B cell (primary cell): ENCODE data around the gene MAGIX. TPM values are rescaled to one million over a fixed set of nuclear protein-coding genes. Genes with fewer than 3 reads are reported as not detected.
A peak's percentile ranks its signal among the peaks of the same experiment; 100 is the strongest.

ENCODE experiments used
- ATAC-seq: fragments of 200-7000 bp; cut with Tn5 transposase; one replicate; pipeline ENCODE4 v1.10.0; 2021; ENCODE audit warnings: low read depth, mild to moderate bottlenecking, moderate number of reproducible peaks, moderate library complexity
- CTCF ChIA-PET: fragments of 350-600 bp; sonication (Branson Sonifier 250); formaldehyde crosslinking; loops from one replicate; lab custom pipeline; 2021; ENCODE audit warnings: antibody characterized with exemption, inconsistent platforms; lab: Charles Lee
- POLR2A ChIA-PET: fragments of 350-600 bp; sonication (Branson Sonifier 250); formaldehyde crosslinking; loops from one replicate; lab custom pipeline; 2021; ENCODE audit warnings: antibody characterized with exemption; lab: Charles Lee
- DNase-seq: peaks from one replicate; pipeline ENCODE4 v3.0.0; 2013
- H2AFZ ChIP-seq: 2 replicates; pipeline ENCODE4 v1.6.1; 2012; ENCODE audit warnings: mild to moderate bottlenecking, low read depth, low read length; ENCODE audit not compliant: insufficient read depth, poor library complexity, severe bottlenecking
- H3K27ac ChIP-seq, 2 donors: 1 replicate in 1 of 2; 2 replicates in 1 of 2; pipeline ENCODE4 v1.5.1; 2012 to 2013; ENCODE audit warnings: low read length in 2 of 2, mild to moderate bottlenecking in 2 of 2, moderate library complexity in 1 of 2
- H3K27me3 ChIP-seq, 4 experiments: fragments of 200-600 bp in 1 of 4; sonication (generic) in 1 of 4; replicated peaks in 1 of 4; 1 replicate in 2 of 4; 2 replicates in 2 of 4; pipeline versions ENCODE4 v1.6.1 to v1.7.0; 2013 to 2016; ENCODE audit warnings: low read length in 3 of 4, mild to moderate bottlenecking in 2 of 4, mixed read lengths in 1 of 4, moderate library complexity in 1 of 4; ENCODE audit not compliant: insufficient read depth in 4 of 4, control insufficient read depth in 3 of 4; ENCODE audit errors: control extremely low read depth in 1 of 4
- H3K36me3 ChIP-seq, 2 experiments: replicated peaks in 1 of 2; 1 replicate in 1 of 2; 2 replicates in 1 of 2; pipeline versions ENCODE4 v1.6.1 to v1.7.1; 2013; ENCODE audit warnings: low read length in 1 of 2; ENCODE audit not compliant: insufficient read depth in 2 of 2, control insufficient read depth in 1 of 2; ENCODE audit errors: control extremely low read depth in 1 of 2, extremely low read depth in 1 of 2
- H3K4me1 ChIP-seq, 2 donors: fragments of 200-600 bp in 1 of 2; sonication (generic) in 1 of 2; 1 replicate in 1 of 2; 2 replicates in 1 of 2; pipeline versions ENCODE4 v1.5.1 to v1.6.1; 2013 to 2017; ENCODE audit warnings: low read length in 2 of 2; ENCODE audit not compliant: control insufficient read depth in 2 of 2, insufficient read depth in 2 of 2
- H3K4me2 ChIP-seq: replicated peaks from 2 replicates; pipeline ENCODE3; 2012; ENCODE audit warnings: mild to moderate bottlenecking, low read depth, low read length; ENCODE audit not compliant: poor library complexity, severe bottlenecking
- H3K4me3 ChIP-seq, 5 experiments: fragments of 200-600 bp in 1 of 5; sonication (generic) in 1 of 5; 1 replicate in 3 of 5; 2 replicates in 2 of 5; pipeline versions ENCODE4 v1.5.1 to v1.7.0; 2011 to 2016; ENCODE audit warnings: low read length in 4 of 5, mild to moderate bottlenecking in 4 of 5, low read depth in 2 of 5, control low read depth in 1 of 5, moderate library complexity in 1 of 5; ENCODE audit not compliant: insufficient read depth in 1 of 5; ENCODE audit errors: control extremely low read depth in 1 of 5, extremely low read depth in 1 of 5
- H3K79me2 ChIP-seq: fragments of 200-600 bp; sonication (generic); one replicate; pipeline ENCODE4 v1.6.0; 2016; ENCODE audit warnings: low read length; ENCODE audit not compliant: control insufficient read depth, insufficient read depth
- H3K9ac ChIP-seq: fragments of 200-600 bp; sonication (generic); 2 replicates; pipeline ENCODE4 v1.6.1; 2017; ENCODE audit warnings: mild to moderate bottlenecking, low read length, moderate library complexity
- H3K9me3 ChIP-seq, 3 donors: one replicate each; pipeline versions ENCODE4 v1.6.1 to v1.7.1; 2013; ENCODE audit warnings: low read length in 2 of 3; ENCODE audit not compliant: control insufficient read depth in 2 of 3, insufficient read depth in 1 of 3; ENCODE audit errors: control extremely low read depth in 1 of 3
- H4K20me1 ChIP-seq: 2 replicates; pipeline ENCODE4 v1.6.0; 2012; ENCODE audit warnings: mild to moderate bottlenecking, low read length; ENCODE audit not compliant: insufficient read depth, control insufficient read depth, poor library complexity, severe bottlenecking
- H3K27ac Mint-ChIP-seq: one replicate; pipeline ENCODE4 v1.8.0; 2021; ENCODE audit warnings: mixed read lengths
- H3K27me3 Mint-ChIP-seq: one replicate; pipeline ENCODE4 v1.8.0; 2021; ENCODE audit warnings: mixed read lengths
- H3K4me1 Mint-ChIP-seq: one replicate; pipeline ENCODE4 v1.8.0; 2021; ENCODE audit warnings: mixed read lengths
- H3K4me3 Mint-ChIP-seq: one replicate; pipeline ENCODE4 v1.8.0; 2021; ENCODE audit warnings: mixed read lengths
- H3K9me3 Mint-ChIP-seq: one replicate; pipeline ENCODE4 v1.8.0; 2022; ENCODE audit warnings: mixed read lengths; ENCODE audit not compliant: insufficient read depth
- CTCF ChIP-seq: fragments of 200-600 bp; IDR thresholded peaks from one replicate; pipeline ENCODE4 v1.8.0; 2022; ENCODE audit warnings: antibody characterized with exemption, mild to moderate bottlenecking
- EZH2 ChIP-seq: IDR thresholded peaks from 2 replicates; pipeline ENCODE4 v1.6.1; 2012; ENCODE audit warnings: borderline replicate concordance, low read depth, mild to moderate bottlenecking, moderate library complexity, low read length; ENCODE audit not compliant: insufficient read depth, poor library complexity, severe bottlenecking
- WGBS: methylation state at CpG from one replicate; pipeline ENCODE4 v1.1.5; 2013; ENCODE audit warnings: missing lambda C conversion rate; ENCODE audit not compliant: insufficient coverage; 5-methylcytosine and 5-hydroxymethylcytosine counted together
- intact Hi-C: fragments of 100-400 bp; cut with micrococcal nuclease; formaldehyde crosslinking; loops from one replicate; pipeline ENCODE4 v1.10.0; 2022
- polyA plus RNA-seq: library from polyadenylated mRNA; depleted of rRNA; stranded (reverse); fragments of >200 nt; gene quantifications from 2 replicates; pipeline ENCODE4 v1.2.3, GENCODE V29; 2012
- total RNA-seq, 2 donors: library from RNA; stranded (reverse); fragments of 120-200 nt in 1 of 2; gene quantifications; 1 replicate in 1 of 2; 2 replicates in 1 of 2; pipeline versions ENCODE4 v1.2.3 to v1.2.4, GENCODE V29; 2013 to 2022

The MAGIX gene
- total and polyA plus RNA-seq, 2 donors (not counting 1 experiment from before 2014, with no cell fraction given) = 1.2 to 2.4 TPM

DNA sequence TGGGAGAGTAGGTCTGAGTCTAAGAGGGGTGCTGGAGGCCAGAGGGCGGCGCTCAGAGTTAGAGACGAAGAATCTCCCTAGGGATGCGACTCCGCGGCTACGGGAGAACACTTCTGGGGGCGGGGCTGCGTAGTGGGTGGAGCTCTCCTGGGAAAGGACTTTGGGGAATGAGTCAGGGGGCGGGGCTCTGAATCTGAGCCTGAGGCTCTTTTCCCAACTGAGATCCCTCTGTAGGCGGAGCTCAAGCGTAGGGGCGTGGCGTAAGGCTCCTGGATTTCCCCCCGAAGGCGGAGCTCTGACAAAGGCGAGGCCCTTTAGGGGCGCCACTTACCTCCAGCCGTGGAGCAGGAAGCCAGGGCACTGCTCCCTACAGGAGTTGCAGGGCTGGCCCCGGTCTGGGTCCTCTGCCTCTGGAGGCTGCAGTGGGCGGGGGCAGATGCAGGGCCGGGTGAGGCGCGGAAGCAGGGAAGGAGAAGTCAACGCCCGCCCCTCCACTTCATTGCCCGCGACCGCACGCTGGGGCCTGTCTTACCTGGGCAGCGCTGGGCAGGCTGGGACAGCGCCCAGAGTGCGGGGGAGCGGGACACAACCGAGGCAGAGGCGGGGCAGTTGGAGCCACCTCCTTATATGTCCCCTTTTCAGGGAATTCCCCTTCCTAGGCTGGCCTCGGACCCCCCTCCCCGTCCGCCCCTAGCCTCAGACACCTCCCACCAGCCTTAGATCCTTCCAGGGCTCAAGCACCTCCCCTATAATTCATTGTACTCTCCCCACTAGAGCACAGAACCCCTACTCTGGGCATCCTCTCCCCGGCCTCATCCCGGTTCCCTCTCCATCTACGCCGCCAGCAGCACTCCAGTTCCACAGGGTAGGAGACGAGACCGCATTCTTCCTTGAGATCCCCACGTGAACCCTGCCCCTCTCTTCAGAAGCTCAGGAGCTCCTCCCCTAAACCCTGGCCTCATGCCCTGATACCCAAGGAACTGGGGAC lies 22.0 kb downstream of the MAGIX start:
- H3K4me1 Mint-ChIP-seq = peaks cover 12% of the 10 kb centered on the region
- H3K27me3 Mint-ChIP-seq = no peaks in the 10 kb centered on the region
- peak overlapping the region; percentile 83 for H3K4me3 Mint-ChIP-seq
- Histone ChIP-seq H3K27me3 (no peaks in the 10 kb centered on the region), H3K9ac (peak overlapping the region; percentile 51), H2AFZ (peak overlapping the region; percentile 51), H3K36me3 (peaks cover 0 to 9% of the 10 kb centered on the region in 2 experiments), H3K27ac (peak overlapping the region; percentile 21 to 24), H3K79me2 (peaks cover 7% of the 10 kb centered on the region), H4K20me1 (no peaks in the 10 kb centered on the region), H3K4me3 (peak overlapping the region in 4 of 5 experiments; percentile 58 to 71 (median 70)), H3K4me1 (peaks cover 6 to 19% of the 10 kb centered on the region in 2 donors), H3K4me2 (peak overlapping the region; percentile 83), H3K9me3 (no peaks in the 10 kb centered on the region)
- 7% methylated on average over 36 of the region's 46 CpGs for WGBS
- intact Hi-C loops = loop anchor here (1.0 kb wide), 1 partner anchor 17 kb away; no protein-coding TSS in a partner anchor
- H3K9me3 Mint-ChIP-seq = no peaks in the 10 kb centered on the region
- no peak for TF ChIP-seq CTCF
- TF ChIP-seq EZH2 = no peak
- H3K27ac Mint-ChIP-seq = peak overlapping the region; percentile 77
- CTCF ChIA-PET = interaction anchor here (0.9 kb wide), 1 partner anchor 12 kb away, joined by 4 read pairs; no protein-coding TSS in a partner anchor
- POLR2A ChIA-PET = no interaction called here
- DNase-seq (peak; percentile 53), ATAC-seq (peak; percentile 55)
